ENCODE data around the gene RLIM.

The RLIM gene

GRCh38 chrX:74536832-74537371 lies 77.5 kb downstream of the RLIM start:
- in situ Hi-C loops (cut with MboI; ENCODE audit: low sequenced_read_pairs), result loop anchor here (25.0 kb wide), 1 partner anchor 675 kb away; the partner anchor contains the start of gene XIST

GRCh38 chrX:74536152-74536831 lies 78.1 kb downstream of the RLIM start:
- in situ Hi-C loops (cut with MboI; ENCODE audit: low sequenced_read_pairs), result loop anchor here (25.0 kb wide), 1 partner anchor 674 kb away; the partner anchor contains the start of gene XIST

- in situ Hi-C loops (cut with MboI; ENCODE audit: low sequenced_read_pairs), result loop anchor here (25.0 kb wide), 1 partner anchor 673 kb away; the partner anchor contains the start of gene XIST
Observed at GRCh38 chrX:74535408-74536151, 78.8 kb downstream of the RLIM start.
